Embryonic facial prominence (tissue), 1 donor: ENCODE measurements around the gene IFI27L1.

Experiments used
- DNase-seq: peaks from one replicate; pipeline ENCODE4 v3.0.0-alpha.2; 2016; ENCODE audit errors: extremely low spot score

Gene IFI27L1

GRCh38 chr14:94113908-94114588 is 32.9 kb downstream of the IFI27L1 start:
- DNase-seq: no peak

DNA sequence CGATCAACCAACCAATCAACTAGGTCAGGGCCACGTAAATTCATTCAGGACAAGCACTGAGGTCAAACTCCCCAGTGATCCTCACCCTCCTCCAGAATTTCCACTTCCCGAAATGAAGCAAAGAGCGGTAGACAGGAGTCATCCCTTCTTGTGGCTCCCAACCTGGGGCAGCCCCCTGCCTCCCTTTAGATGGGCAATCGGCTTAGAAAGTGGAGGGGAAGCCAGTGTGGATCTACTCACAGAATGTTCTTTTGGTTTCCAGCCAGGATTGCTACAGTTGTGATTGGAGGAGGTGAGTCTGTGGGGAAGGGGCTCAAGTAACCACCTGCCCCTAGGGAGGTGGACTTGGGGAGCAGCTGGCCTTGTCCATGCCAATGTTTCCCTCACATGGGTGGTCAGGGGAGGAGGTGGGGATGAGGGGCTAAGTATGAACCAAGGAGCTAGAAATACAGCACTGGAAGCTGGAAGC is 33.5 kb downstream of the IFI27L1 start:
- DNase-seq: no peak

DNA sequence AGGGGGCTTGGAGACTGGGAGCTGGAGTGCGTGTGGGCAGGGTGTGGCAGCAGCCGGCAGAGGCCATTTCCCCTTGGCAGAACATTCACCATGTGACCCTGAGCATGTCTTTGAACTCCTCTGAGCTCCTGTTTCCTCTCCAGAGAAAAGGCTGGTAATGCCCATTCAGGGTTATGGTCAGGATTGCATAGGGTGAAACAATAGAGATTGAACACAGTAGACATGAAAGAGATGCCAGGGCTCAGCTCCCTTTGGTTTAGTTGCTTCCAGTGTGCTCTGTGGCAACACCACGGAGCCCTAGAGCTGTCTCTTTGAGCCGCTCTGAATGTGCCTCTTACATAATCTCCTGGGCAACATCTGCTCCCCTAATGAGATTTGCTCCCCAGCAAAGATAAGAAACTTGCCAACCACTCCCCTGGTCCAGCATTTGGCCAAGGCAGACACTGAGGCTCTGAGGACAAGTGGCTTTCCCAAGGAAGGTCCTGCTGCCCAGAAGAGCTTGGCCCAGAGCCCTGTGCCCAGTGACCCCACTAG is 34.0 kb downstream of the IFI27L1 start:
- no peak for DNase-seq

DNA sequence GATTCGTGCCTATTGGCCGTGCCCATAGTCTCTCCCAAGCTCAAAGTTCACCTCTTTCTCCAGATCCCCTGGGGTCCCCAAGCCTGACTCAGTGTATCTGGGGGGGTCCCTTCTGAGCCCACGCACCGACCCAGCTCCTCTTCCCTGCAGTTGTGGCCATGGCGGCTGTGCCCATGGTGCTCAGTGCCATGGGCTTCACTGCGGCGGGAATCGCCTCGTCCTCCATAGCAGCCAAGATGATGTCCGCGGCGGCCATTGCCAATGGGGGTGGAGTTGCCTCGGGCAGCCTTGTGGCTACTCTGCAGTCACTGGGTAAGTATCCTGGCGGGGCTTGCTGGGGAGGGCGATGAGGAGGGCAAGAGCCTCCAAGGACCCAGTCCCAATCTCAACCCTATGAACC is 34.5 kb downstream of the IFI27L1 start:
- DNase-seq: no peak

- DNase-seq: no peak
These were observed 35.6 kb downstream of the IFI27L1 start for GRCh38 chr14:94116701-94117100.

DNA sequence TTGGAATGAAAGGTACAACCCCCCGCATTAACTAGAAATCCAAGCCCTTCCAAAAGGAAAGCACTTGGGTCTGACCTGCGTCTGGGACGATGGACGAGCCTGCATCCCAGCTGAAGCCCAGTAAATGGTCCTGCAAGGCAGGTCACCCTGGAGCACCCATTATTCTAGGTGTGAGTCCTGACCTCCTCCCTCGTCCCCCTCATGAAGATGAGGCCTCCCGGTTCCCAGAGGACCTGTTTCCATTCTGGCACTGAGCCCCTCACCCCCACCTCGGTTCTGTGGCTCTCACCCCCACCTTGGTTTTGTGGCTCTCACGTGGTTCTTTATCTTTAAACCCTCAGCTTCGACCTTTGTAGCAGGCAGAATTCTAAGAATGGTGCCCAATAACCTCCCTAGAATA is 36.7 kb downstream of the IFI27L1 start:
- no peak for DNase-seq

DNA sequence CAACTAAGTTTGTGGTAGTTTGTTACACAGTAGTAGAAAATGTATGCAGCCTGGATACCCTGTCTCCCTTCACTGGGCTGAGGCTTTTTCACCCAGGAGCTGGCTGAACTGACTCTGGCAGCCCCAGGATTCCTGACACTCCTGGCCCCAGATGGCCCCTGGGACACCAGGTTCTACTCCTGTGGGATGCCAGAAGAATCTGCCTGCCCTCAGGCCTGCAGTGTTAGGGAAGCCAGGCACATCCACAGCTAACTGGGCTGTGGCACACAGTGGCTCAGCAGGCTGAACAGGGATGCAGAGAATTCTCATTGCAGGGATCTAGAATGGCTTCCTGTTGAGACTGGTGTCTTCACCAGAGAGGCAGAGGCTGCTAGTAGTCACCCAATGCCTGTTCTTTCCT is 38.0 kb downstream of the IFI27L1 start:
- no peak for DNase-seq

- DNase-seq: no peak
These were observed 39.7 kb downstream of the IFI27L1 start for GRCh38 chr14:94120667-94121340.

DNA sequence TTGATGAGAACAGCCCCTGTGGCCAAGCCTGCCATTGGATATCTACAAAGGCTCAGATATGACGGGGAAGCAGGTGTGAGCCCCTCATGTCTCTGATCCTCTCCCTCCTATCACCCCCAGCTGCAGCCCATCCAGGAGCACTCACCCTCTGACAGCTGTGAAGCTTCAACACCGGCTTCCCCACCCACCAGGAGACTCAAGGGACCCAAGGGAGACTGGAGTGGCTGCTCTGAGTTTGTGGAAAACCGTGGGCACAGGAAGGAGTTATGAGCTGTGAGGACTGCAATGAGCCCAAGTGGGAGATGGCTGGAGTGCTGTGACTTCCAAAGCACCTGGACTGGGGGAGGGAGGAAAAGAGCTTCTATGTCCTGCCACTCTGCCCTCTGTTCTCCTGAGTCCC is 40.4 kb downstream of the IFI27L1 start:
- DNase-seq: no peak

- DNase-seq: no peak
These were observed 41.3 kb downstream of the IFI27L1 start for GRCh38 chr14:94122438-94122837.

DNA sequence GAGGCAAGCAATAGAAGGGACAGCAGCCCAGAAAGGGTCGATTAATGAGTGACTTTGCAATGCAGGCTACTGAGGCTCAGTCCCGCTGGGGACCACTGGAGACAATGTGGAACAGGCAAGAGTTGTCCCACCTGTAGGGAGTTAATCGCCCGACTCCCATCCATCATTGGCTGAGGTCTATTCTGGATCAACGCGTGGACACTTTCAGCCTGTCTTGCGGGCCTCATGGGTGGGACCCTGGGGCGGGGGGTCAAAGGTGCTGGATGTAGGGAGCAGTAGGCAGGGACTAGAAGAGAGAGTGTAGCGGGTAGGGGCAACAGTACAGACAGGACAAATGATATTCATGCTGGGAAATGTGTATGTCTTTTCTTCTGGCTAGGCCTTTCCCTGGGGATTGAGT is 42.2 kb downstream of the IFI27L1 start:
- DNase-seq: no peak

- no peak for DNase-seq
These were observed 42.8 kb downstream of the IFI27L1 start for GRCh38 chr14:94123868-94124267.

DNA sequence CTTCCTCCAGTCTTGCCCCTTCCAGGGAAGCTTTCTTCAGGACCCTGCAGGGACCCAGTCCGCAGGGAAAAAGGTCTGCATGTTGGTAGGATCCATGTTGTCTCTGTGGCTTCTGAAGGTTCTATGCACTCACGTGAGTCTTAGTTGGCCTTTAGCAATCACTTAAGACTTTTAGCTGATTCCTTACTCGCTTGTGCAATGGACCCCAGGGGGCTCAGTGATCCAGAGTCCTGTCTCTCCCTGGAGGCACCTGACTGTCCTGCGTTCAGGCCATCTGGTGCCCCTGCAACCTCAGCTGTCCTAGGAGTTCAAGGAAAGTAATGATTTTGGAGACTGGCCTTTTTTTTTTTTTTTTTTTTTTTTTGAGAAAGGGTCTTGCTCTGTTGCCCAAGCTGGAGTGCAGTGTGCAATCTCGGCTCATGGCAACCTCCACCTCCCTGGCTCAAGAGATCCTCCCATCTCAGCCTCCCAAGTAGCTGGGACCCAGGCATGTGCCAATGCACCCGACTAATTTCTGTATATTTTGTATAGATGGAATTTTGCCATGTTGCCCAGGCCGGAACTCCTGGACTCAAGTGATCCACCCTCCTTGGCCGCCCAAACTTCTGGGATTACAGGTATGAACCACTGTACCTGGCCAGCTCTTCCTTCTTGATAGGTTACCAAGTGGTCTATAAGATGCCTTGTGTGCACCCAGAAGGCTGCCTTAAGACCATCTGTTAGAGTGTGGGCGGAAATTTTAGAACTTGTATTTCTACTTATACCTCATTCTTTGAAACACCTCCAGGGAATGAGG is 43.7 kb downstream of the IFI27L1 start:
- DNase-seq: no peak

GRCh38 chr14:94125659-94126418 is 44.7 kb downstream of the IFI27L1 start:
- no peak for DNase-seq

- DNase-seq: no peak
These were observed 45.2 kb downstream of the IFI27L1 start for GRCh38 chr14:94126419-94126677.

DNA sequence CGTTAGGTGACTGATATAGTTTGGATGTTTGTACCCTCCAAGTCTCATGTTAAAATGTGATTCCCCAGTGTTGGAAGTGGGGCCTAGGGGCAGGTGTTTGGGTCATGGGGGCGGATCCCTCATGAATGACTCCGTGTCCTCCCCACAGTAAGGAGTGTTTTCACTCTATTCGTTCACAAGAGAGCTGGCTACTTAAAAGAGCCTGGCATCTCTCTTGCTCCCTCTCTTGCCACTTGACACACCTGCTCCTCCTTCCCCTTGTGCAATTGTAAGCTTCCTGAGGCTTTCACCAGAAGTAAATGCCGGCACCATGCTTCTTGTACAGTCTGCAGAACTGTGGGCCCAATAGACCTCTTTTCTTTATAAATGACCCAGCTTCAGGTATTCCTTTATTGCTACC is 45.7 kb downstream of the IFI27L1 start:
- no peak for DNase-seq

DNA sequence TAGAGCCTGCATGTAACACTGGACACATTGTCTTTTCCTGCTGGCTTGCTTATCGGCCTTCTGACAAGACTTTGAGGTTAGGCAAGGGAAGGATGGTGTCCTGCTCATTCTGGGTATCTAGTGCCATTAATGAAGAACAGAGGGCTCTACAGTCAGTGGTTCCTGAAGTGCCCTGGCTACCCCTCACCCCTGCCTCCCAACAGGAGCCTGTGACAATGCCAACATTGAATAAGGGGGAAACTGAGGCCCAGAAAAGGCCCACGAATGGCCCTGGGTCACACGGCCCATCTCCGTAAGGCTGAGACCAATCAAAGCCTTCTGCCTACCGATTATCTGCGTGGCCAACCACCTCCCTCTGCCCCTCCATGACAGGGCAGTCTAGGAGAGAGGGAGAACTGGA is 46.2 kb downstream of the IFI27L1 start:
- no peak for DNase-seq

- no peak for DNase-seq
These were observed 47.2 kb downstream of the IFI27L1 start for GRCh38 chr14:94128216-94128839.

- peak; percentile 36 for DNase-seq
These were observed 48.1 kb downstream of the IFI27L1 start, which contains the start of gene IFI27L2 for GRCh38 chr14:94129111-94129757. IFI27L2 (minus strand) TSS chr14:94129604; CDS start chr14:94129564, 40 bp downstream.

- DNase-seq: no peak
These were observed 48.8 kb downstream of the IFI27L1 start for GRCh38 chr14:94129758-94130414.
